Urinary bladder (tissue), 4 donors: ENCODE measurements around the gene S100A7A. TPM values are rescaled to one million over a fixed set of nuclear protein-coding genes. Genes with fewer than 3 reads are reported as not detected.

Experiments
- DNase-seq: peaks from one replicate; pipeline ENCODE4 v3.0.0-alpha.2; 2015; ENCODE audit errors: extremely low spot score
- H3K27ac ChIP-seq: one replicate; pipeline ENCODE4 v1.5.1; 2013; ENCODE audit warnings: low read depth, mild to moderate bottlenecking, moderate library complexity
- H3K36me3 ChIP-seq: one replicate; pipeline ENCODE4 v1.6.1; 2013; ENCODE audit warnings: mild to moderate bottlenecking, moderate library complexity; ENCODE audit not compliant: insufficient read depth
- H3K4me1 ChIP-seq: one replicate; pipeline ENCODE4 v1.6.1; 2013; ENCODE audit warnings: mild to moderate bottlenecking, moderate library complexity; ENCODE audit not compliant: insufficient read depth
- H3K4me3 ChIP-seq: one replicate; pipeline ENCODE4 v1.5.1; 2013; ENCODE audit warnings: low read depth, low read length
- WGBS: extraction: QIAGEN DNeasy Blood & Tissue Kit; methylation state at CpG from one replicate; pipeline ENCODE4 v1.1.7; 2013; 5-methylcytosine and 5-hydroxymethylcytosine counted together
- polyA plus RNA-seq: library from polyadenylated mRNA; stranded (reverse); fragments of 200-250 nt; gene quantifications from one replicate; pipeline ENCODE4 v1.2.3, GENCODE V29; 2013
- total RNA-seq: library from RNA; depleted of rRNA; stranded (reverse); fragments of >200 nt; gene quantifications from one replicate; pipeline ENCODE4 v1.2.3, GENCODE V29; 2014
- donor health status: healthy with polysubstance abuse.
- donor health status: healthy.

The S100A7A gene
- total and polyA plus RNA-seq, 2 donors, result not detected

DNA sequence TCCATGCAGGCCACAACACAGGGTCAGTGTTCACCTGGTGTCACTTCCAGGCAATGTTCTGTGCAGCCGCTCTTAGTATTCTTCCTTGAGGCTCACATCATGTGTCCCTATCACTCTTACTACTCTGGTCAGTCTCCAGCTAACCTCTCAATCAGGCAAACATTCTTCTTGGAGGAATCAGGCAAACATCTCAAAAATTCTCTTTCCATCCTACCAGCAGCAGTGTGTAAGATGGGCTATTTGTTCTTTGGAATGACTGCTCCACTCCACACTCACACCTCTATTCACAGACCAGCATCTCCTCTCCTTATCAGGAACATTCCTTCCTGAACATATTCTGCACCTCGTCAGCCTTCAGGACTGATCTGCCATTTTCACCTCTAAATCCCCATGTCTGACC lies 4.0 kb downstream of the S100A7A start:
- Histone ChIP-seq H3K36me3 (no peaks in the 10 kb centered on the region), H3K4me3 (no peak overlapping the region), H3K4me1 (no peaks in the 10 kb centered on the region), H3K27ac (no peak overlapping the region)
- 71% methylated on average over 2 of the region's 2 CpGs for WGBS
- DNase-seq, result no peak

DNA sequence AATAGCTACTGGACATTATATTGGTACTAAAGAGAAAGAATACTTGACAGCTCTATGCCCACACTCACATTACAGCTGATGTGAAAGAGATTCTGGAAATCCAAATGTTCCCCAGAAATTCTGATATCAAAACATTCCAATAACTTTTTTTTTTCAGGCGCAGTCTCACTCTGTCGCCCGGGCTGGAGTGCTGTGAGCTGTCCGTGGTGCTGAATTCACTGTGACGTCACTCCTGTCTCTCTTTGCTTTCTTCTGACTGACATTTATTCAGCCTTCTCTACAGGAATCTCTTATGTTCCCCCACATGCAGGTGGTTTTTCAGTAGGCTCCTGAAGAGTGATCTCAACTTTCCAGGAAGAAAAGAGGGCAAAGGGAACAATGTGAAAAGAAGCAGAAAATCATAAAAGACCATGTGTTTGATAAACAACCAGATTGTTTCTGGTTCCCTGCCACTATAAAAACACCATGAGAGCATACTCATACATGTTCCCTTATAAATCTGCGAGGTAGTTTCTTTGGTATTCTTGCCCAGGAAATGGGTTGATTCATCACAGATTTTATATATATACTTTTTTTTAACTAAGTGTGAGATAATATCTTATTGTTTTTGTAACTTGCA lies 6.2 kb downstream of the S100A7A start:
- Histone ChIP-seq H3K36me3 (no peaks in the 10 kb centered on the region), H3K4me3 (no peak overlapping the region), H3K27ac (no peak overlapping the region), H3K4me1 (no peaks in the 10 kb centered on the region)
- WGBS, result 3% methylated on average over 6 of the region's 6 CpGs
- peak; percentile 37 for DNase-seq

DNA sequence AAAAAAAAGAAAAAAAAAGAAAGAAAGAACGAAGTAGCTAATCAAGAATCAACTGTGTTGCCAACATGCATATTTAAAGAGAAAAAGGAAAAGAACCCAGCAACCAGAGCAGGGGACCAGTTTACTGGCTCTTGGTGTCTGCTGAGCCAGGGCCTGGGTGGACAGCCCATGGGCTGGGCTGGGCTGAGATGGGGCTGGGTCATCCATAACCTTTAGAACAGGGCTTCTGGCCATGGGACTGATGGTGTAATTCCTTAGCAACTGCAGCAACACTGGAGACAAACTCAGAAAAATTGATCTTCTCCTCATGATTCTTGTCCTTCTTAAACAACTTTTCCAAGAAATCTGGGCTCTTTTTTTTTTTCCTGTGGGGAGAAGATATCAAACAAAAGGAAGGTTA lies 10.5 kb downstream of the S100A7A start:
- WGBS, result 38% methylated on average over 1 of the region's 1 CpG
- no peak for DNase-seq
- H3K4me3 ChIP-seq, result no peak overlapping the region
- no peaks in the 10 kb centered on the region for H3K36me3 ChIP-seq
- no peak overlapping the region for H3K27ac ChIP-seq
- H3K4me1 ChIP-seq, result no peaks in the 10 kb centered on the region

DNA sequence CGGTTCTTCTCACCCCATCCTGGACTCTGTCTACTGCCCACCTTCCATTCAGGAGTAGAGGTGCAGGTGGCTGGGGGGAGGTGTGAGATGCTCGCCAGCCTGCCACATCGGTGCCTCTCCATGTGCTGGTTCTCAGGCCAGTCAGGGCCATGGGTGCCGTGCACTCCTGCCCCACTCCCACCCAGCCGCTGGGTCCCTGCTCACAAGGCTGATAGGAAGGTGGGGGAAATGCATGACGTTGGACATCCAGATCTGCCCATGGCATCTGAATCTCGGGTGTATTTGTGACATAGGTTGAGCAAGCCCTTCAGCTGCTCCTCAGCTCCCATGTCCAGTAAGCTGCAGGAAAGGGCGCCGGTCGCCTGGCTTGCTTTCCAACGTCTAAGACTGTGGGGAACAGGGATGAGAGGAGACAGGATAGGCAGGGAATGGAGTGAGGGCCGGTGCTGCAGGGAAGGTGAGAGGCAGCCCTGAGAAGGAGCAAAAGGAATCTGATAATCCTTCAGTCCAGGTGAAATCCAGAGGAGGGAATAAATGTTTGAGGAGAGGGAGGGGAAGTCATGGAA lies 11.8 kb downstream of the S100A7A start:
- 81% methylated on average over 12 of the region's 12 CpGs for WGBS
- DNase-seq, result no peak
- H3K27ac ChIP-seq, result no peak overlapping the region

DNA sequence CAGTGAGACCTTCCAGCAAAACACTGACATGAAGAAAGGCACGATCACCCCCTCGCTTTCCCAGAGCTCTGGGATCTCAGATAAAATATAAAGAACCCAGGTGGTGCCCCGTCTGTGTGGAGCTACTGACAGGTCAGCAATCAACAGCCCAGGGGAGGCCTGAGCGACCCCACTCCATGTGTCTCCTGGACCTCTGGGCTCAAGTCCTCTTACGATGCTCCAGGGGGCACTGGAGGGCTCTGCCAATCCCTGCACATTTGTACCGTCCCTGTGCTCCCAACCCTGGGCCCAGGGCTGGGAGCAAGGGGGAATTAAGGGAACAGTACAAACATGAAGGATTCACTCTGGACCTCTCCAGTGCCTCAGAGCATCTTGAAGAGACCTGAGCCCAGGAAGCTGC lies 12.5 kb downstream of the S100A7A start:
- Histone ChIP-seq H3K36me3 (no peaks in the 10 kb centered on the region), H3K4me1 (no peaks in the 10 kb centered on the region), H3K27ac (no peak overlapping the region), H3K4me3 (no peak overlapping the region)
- WGBS, result 51% methylated on average over 6 of the region's 6 CpGs
- no peak for DNase-seq

More for the DNA sequence above, 11.8 kb downstream of the S100A7A start:
- no peaks in the 10 kb centered on the region for H3K36me3 ChIP-seq
- H3K4me1 ChIP-seq, result no peaks in the 10 kb centered on the region
- no peak overlapping the region for H3K4me3 ChIP-seq

DNA sequence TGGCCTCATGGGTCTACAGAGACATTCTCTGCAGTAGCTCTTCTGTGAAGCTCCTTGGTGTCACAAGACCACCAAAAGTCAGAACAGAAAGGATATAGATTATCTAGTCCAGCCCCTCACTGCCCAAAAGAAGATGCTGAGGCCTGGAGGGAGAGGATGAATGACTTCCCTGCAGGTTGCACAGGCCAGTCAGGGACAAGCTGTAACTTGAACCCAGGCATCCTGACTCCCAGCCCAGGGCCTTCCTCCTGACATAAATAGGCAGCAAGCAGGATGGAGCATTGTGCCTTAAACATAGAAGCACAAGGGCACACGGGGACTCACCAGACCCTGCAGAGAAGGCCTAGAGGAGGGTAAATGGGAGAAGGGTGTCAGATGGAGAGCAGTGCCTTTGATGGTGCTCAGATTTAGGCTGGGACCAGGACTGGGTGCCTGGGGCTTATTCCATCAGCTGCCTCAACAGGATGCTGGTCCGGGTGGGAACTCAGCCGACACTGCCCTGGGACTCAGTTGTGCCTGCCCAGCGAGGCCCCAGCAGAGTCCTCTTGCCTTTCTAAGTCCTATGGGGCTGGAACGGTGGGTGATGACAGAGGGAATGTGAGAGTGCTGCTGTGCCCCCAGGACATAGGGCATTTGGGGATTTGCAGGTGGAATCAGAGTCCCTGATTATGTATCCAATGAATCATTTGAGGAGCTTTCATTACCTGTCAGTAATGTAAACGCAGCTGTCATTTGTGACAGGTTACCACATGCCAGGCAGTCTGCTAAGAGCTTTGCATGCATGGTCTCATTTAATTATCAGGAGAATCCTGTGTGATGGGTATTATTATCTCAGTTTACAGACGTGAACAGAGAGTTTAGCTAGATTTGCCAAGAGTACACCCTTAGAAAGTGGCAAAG lies 13.2 kb downstream of the S100A7A start:
- 75% methylated on average over 7 of the region's 7 CpGs for WGBS
- H3K4me3 ChIP-seq, result no peak overlapping the region
- no peaks in the 10 kb centered on the region for H3K4me1 ChIP-seq
- H3K36me3 ChIP-seq, result no peaks in the 10 kb centered on the region
- H3K27ac ChIP-seq, result no peak overlapping the region
- DNase-seq, result no peak

DNA sequence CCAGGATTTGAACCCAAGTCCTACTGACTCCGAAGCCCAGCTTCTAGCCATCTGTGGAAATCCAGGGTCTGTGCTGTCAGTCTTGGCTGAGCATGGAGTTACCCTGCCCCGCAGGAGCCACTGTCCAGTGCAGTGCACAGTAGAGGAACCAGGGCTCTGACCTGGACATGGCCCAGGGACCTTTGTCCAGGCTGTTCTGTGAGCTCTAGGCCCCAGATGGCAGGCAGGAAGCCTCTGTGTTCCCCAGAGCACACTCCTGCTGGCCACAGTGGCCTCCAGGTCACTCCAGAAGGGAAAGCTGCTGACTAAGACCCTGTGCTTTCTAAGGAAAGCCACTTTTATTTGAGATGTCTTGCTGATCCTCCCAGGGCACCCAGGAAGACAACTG lies 13.8 kb downstream of the S100A7A start:
- Histone ChIP-seq H3K36me3 (no peaks in the 10 kb centered on the region), H3K4me1 (no peaks in the 10 kb centered on the region), H3K27ac (no peak overlapping the region), H3K4me3 (no peak overlapping the region)
- WGBS, result 78% methylated on average over 2 of the region's 2 CpGs
- DNase-seq, result no peak

DNA sequence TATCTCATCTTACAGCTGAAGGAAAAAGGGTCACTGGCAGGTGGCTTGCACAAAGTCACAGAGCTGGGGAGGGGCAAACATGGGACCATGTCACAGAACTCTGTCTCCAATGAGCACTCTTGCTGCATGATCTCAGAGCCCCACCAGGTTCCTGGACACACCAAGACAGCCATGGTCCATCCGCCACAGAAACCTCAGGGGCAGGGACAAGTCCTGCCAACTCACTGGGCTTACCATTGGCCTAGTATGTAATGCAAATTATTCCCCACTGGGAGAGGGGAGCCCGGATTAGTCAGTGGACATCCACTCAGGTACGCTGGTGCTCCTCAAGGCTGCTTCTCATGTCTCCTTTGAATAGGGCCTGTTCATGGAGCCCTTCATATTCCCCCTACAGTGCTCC lies 14.2 kb downstream of the S100A7A start:
- Histone ChIP-seq H3K4me3 (no peak overlapping the region), H3K27ac (no peak overlapping the region), H3K36me3 (no peaks in the 10 kb centered on the region), H3K4me1 (no peaks in the 10 kb centered on the region)
- 75% methylated on average over 3 of the region's 3 CpGs for WGBS
- no peak for DNase-seq

DNA sequence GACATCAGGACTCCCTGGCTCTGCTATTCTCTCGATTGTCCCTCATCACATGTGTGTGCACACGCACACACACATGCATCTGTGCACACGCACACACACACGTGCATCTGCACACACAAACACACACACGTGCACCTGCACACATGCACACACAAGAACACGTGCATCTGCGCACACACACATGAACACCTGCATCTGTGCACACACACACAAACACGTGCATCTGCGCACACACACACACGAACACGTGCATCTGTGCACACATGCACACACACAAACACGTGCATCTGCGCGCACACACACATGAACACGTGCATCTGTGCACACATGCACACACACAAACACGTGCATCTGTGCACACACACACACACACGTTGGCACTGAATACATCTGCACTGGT lies 14.7 kb downstream of the S100A7A start:
- Histone ChIP-seq H3K4me3 (no peak overlapping the region), H3K36me3 (no peaks in the 10 kb centered on the region), H3K27ac (no peak overlapping the region), H3K4me1 (no peaks in the 10 kb centered on the region)
- 87% methylated on average over 17 of the region's 17 CpGs for WGBS
- DNase-seq, result no peak

DNA sequence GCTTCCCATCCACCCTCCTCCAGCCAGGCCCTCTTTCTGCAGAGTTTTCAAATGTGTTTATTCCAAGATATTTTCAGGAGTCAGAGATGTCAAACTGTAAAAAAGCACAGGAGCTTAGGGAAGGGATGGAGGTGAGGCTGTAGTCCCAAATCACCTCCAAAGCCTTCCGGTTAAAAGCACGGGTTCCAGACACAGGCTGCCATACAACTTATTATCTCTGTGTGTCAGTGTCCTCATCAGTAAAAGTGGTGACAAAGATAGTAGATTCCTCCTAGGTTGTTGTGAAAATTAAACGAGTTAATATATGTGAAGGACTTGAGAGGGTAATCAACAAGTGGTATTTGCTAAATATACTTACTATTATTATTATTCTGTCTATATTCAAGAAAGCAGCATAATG lies 15.1 kb downstream of the S100A7A start:
- H3K4me3 ChIP-seq, result no peak overlapping the region
- no peaks in the 10 kb centered on the region for H3K4me1 ChIP-seq
- no peak overlapping the region for H3K27ac ChIP-seq
- H3K36me3 ChIP-seq, result no peaks in the 10 kb centered on the region
- no peak for DNase-seq
- WGBS, result 74% methylated on average over 3 of the region's 3 CpGs

DNA sequence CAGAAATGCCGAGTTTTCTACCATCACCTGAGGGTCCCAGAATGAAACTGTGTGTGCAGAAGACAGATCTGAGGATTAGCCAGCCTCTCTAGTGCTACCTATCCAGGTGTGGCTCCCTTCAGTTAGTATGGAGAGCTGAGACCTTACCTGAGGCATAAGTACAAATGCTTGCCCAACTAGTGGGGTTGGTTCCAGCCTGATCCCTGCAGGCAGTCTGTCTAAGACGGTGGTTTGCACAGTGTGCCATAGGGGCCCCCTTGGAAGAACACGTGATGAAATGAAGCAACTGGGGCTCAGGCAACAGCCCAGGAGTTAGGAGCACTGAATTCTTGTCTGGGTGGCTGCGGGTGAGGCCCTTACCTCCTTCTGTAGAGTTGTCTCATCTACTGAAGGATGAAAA lies 15.6 kb downstream of the S100A7A start:
- Histone ChIP-seq H3K4me1 (no peaks in the 10 kb centered on the region), H3K27ac (no peak overlapping the region), H3K4me3 (no peak overlapping the region), H3K36me3 (no peaks in the 10 kb centered on the region)
- no peak for DNase-seq
- 65% methylated on average over 4 of the region's 4 CpGs for WGBS

DNA sequence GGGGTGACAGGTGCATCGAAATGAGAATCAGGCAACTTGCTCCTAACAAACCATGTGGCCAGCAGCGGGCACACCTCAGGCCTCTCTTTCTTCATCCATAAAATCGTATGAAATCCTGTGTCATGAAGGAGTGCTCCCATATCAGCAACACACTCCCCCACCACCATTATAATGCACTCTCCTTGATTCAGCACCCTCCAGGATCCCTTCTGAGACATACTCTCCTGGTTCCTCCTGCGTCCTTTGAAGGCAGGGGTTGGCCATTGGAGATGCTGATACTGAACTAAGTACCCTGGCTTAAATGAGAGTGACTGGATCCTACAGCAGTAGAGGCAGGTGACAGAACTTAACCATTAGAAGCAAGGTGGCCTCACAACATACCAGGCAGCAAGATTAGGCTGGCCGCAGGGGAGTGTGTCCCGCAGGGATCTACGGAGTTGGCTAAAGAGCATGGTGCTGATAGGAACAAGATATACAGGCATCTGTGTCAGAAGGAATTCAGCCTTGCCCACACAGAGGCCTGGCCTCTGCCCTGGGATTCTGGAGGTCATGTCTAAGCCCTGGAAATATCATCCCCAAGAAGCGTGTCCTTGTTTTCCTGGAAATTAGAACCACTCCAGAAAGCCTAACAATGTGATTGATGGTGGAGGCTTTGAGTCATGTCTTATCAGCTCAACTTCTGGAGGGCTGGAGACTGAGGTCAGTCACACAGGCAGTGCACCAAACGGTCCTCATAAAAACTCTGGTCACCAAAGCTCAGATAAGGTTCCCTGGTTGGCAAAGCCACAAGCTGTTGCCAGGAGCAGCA lies 16.8 kb downstream of the S100A7A start:
- 69% methylated on average over 9 of the region's 9 CpGs for WGBS
- no peak overlapping the region for H3K4me3 ChIP-seq
- no peaks in the 10 kb centered on the region for H3K36me3 ChIP-seq
- H3K27ac ChIP-seq, result no peak overlapping the region
- H3K4me1 ChIP-seq, result no peaks in the 10 kb centered on the region
- no peak for DNase-seq

DNA sequence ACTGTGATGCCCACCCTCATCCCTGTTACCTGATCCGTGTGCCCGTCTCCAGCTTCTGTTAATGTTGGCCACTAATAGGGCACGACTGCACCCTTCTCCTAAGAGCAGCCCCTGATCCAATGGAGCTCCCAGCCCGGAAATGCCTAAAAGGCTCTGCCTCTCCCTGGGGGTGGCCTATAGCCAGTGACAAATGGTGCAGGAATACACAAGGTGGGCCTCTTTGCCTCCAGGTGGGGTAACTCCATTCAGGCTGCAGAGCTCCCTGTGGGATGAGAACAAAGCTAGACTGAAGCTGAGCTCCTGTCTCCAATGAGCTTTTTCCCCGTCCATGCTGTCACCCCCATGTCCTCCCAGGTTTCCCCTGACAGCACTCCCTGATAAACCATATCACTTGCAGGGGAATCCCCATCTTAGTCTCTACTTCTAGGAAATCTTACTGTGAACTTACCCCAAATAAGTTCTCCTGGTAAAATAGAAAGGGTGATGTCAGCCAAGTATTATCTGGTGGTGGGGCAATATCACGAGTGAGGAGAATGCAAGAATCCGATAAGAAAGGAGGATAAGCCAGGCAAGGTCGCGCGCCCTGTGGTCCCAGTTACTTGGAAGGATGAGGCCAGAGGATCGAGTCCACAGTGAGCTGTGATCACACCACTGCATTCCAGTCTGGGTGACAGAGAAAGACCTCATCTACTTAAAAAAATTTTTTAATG lies 18.6 kb downstream of the S100A7A start:
- Histone ChIP-seq H3K4me3 (no peak overlapping the region), H3K36me3 (no peaks in the 10 kb centered on the region), H3K27ac (no peak overlapping the region), H3K4me1 (no peaks in the 10 kb centered on the region)
- DNase-seq, result no peak
- 77% methylated on average over 11 of the region's 11 CpGs for WGBS
